ENCODE data around the gene PPP1R9A.

DNA sequence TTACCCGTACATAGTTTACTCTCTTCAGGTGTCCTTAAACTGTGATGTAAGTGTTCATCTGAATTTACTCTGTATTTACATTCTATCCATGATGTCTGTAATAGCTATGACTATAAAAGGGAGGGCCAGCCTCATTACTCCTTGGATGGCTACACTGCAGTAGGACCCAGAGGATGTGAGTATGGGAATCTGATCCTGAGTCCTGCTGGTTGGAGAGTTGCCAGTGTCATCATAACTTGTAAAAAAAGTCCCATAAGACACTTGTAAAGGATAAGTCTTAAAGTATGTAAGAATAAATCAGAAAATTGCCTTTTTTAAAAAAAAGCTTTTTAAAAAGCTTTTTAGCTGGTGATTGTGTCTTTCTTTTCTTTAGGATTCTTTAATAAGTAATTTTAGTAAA, 95.4 kb downstream of the PPP1R9A start:
- TF ChIP-seq, protein P1, sequence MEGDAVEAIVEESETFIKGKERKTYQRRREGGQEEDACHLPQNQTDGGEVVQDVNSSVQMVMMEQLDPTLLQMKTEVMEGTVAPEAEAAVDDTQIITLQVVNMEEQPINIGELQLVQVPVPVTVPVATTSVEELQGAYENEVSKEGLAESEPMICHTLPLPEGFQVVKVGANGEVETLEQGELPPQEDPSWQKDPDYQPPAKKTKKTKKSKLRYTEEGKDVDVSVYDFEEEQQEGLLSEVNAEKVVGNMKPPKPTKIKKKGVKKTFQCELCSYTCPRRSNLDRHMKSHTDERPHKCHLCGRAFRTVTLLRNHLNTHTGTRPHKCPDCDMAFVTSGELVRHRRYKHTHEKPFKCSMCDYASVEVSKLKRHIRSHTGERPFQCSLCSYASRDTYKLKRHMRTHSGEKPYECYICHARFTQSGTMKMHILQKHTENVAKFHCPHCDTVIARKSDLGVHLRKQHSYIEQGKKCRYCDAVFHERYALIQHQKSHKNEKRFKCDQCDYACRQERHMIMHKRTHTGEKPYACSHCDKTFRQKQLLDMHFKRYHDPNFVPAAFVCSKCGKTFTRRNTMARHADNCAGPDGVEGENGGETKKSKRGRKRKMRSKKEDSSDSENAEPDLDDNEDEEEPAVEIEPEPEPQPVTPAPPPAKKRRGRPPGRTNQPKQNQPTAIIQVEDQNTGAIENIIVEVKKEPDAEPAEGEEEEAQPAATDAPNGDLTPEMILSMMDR (IDR thresholded peaks at IDR 0.05; ENCODE audit: poor library complexity, severe bottlenecking): no peak
- TF ChIP-seq EP300 (conservative IDR thresholded peaks at IDR 0.05; ENCODE audit: poor library complexity, severe bottlenecking) (no peak), POLR2AphosphoS5 (IDR thresholded peaks at IDR 0.05) (no peak)

Measured in neural cell (in vitro differentiated cells).